LNCAP (cell line): ENCODE measurements around the gene MRPL37.

Source experiments
- CTCF ChIP-seq: fragments of 450-650 bp; IDR thresholded peaks from 2 replicates; pipeline ENCODE4 v1.5.1; 2017; ENCODE audit warnings: mild to moderate bottlenecking

The MRPL37 gene

GRCh38 chr1:54190526-54190925 is 9.4 kb upstream of the MRPL37 start:
- no peak for TF ChIP-seq CTCF

GRCh38 chr1:54191525-54191924 is 8.4 kb upstream of the MRPL37 start:
- no peak for TF ChIP-seq CTCF

GRCh38 chr1:54193453-54193852 is 6.5 kb upstream of the MRPL37 start:
- TF ChIP-seq CTCF: no peak

- TF ChIP-seq CTCF: no peak
Measured at GRCh38 chr1:54199151-54199764, 709 bp upstream of the MRPL37 start.

- TF ChIP-seq CTCF: no peak
Measured at GRCh38 chr1:54200519-54200997, 591 bp downstream of the MRPL37 start.

GRCh38 chr1:54204199-54204598 is 4.2 kb downstream of the MRPL37 start:
- no peak for TF ChIP-seq CTCF

- no peak for TF ChIP-seq CTCF
Measured at GRCh38 chr1:54207287-54207686, 7.3 kb downstream of the MRPL37 start.

- TF ChIP-seq CTCF: no peak
Measured at GRCh38 chr1:54212872-54213271, 12.9 kb downstream of the MRPL37 start.
